Measurements from ENCODE around the gene DTHD1. TPM values are rescaled to one million over a fixed set of nuclear protein-coding genes. Genes with fewer than 3 reads are reported as not detected.

DTHD1 gene
- total RNA-seq, 4 donors from 2014 or later = 0.68 to 0.88 TPM; not detected in 2

- no peak for TF ChIP-seq CTCF (IDR thresholded peaks at IDR 0.05; ENCODE audit: low read depth)
Observed at GRCh38 chr4:36363024-36363423, 81.6 kb downstream of the DTHD1 start.

- TF ChIP-seq CTCF (IDR thresholded peaks at IDR 0.05; ENCODE audit: low read depth) = no peak
Observed at GRCh38 chr4:36374836-36375511, 93.6 kb downstream of the DTHD1 start.

- TF ChIP-seq CTCF (IDR thresholded peaks at IDR 0.05; ENCODE audit: low read depth) = no peak
Observed at GRCh38 chr4:36385951-36386571, 104.6 kb downstream of the DTHD1 start.

- TF ChIP-seq CTCF (IDR thresholded peaks at IDR 0.05; ENCODE audit: low read depth) = no peak
Observed at GRCh38 chr4:36386691-36387090, 105.3 kb downstream of the DTHD1 start.

GRCh38 chr4:36388710-36389109, 107.3 kb downstream of the DTHD1 start:
- no peak for TF ChIP-seq CTCF (IDR thresholded peaks at IDR 0.05; ENCODE audit: low read depth)

- TF ChIP-seq CTCF (IDR thresholded peaks at IDR 0.05; ENCODE audit: low read depth) = no peak
Observed at GRCh38 chr4:36391411-36391810, 110.0 kb downstream of the DTHD1 start.

GRCh38 chr4:36392024-36392423, 110.6 kb downstream of the DTHD1 start:
- no peak for TF ChIP-seq CTCF (IDR thresholded peaks at IDR 0.05; ENCODE audit: low read depth)
